MCF 10A (cell line): Measurements from ENCODE around the gene GRM3. TPM values are rescaled to one million over a fixed set of nuclear protein-coding genes. Genes with fewer than 3 reads are reported as not detected.

Source experiments
- BruUV-seq: library from RNA; stranded (reverse); fragments of 400-500 nt; replicated peaks from 2 replicates; lab custom pipeline; 2021; lab: Mats Ljungman, UMichigan
- CTCF ChIA-PET: fragments of 300-600 bp; sonication (Branson Sonifier 250); formaldehyde crosslinking; extraction: SDS; loops from one replicate; lab custom pipeline; 2021; ENCODE audit warnings: antibody characterized with exemption, inconsistent platforms; lab: Yijun Ruan, JAX
- POLR2A ChIA-PET: fragments of 300-600, 350-650 bp; sonication (Branson Sonifier 250); formaldehyde crosslinking; extraction: SDS; loops from one replicate; lab custom pipeline; 2020; ENCODE audit warnings: antibody characterized with exemption, inconsistent platforms; lab: Yijun Ruan, JAX
- DNase-seq: peaks from one replicate; pipeline ENCODE4 v3.0.0-alpha.2; 2018; ENCODE audit not compliant: unreplicated experiment
- H3K27ac Mint-ChIP-seq: one replicate; pipeline ENCODE4 v1.8.0; 2022; ENCODE audit warnings: mild to moderate bottlenecking, low read depth, mixed read lengths; ENCODE audit not compliant: unreplicated experiment
- H3K27me3 Mint-ChIP-seq: one replicate; pipeline ENCODE4 v1.8.0; 2022; ENCODE audit warnings: mixed read lengths; ENCODE audit not compliant: insufficient read depth, unreplicated experiment
- H3K36me3 Mint-ChIP-seq: one replicate; pipeline ENCODE4 v1.8.0; 2022; ENCODE audit warnings: mild to moderate bottlenecking, moderate library complexity, mixed read lengths; ENCODE audit not compliant: insufficient read depth, unreplicated experiment
- H3K4me1 Mint-ChIP-seq: one replicate; pipeline ENCODE4 v1.8.0; 2022; ENCODE audit warnings: mixed read lengths; ENCODE audit not compliant: insufficient read depth, unreplicated experiment
- H3K4me3 Mint-ChIP-seq: one replicate; pipeline ENCODE4 v1.8.0; 2022; ENCODE audit warnings: mild to moderate bottlenecking, moderate library complexity, mixed read lengths; ENCODE audit not compliant: unreplicated experiment
- H3K9me3 Mint-ChIP-seq: one replicate; pipeline ENCODE4 v1.8.0; 2022; ENCODE audit warnings: mixed read lengths; ENCODE audit not compliant: unreplicated experiment
- CTCF ChIP-seq: fragments of 200-600 bp; IDR thresholded peaks from one replicate; pipeline ENCODE4 v1.8.0; 2022; ENCODE audit warnings: antibody characterized with exemption, mild to moderate bottlenecking; ENCODE audit not compliant: unreplicated experiment
- intact Hi-C: fragments of 100-400 bp; cut with micrococcal nuclease; formaldehyde crosslinking; loops from 2 replicates; pipeline ENCODE4 v1.14.1; 2022
- total RNA-seq: library from RNA; stranded (reverse); gene quantifications from 2 replicates; pipeline ENCODE4 v1.2.3, GENCODE V29; 2022

Gene GRM3
- total RNA-seq, 1 experiment from 2014 or later, result not detected

- intact Hi-C loops, result no loop called here
Measured at GRCh38 chr7:86846494-86847190, 202.9 kb downstream of the GRM3 start.

GRCh38 chr7:86848226-86848625 is 204.5 kb downstream of the GRM3 start:
- BruUV-seq, result no TSS peak
- no peak for DNase-seq
- H3K36me3 Mint-ChIP-seq, result no peaks in the 10 kb centered on the region
- no peak overlapping the region for H3K27ac Mint-ChIP-seq
- no peak overlapping the region for H3K4me3 Mint-ChIP-seq
- intact Hi-C loops, result no loop called here
- ChIA-PET POLR2A (no interaction called here), CTCF (no interaction called here)
- H3K27me3 Mint-ChIP-seq, result no peaks in the 10 kb centered on the region
- no peak for TF ChIP-seq CTCF
- H3K4me1 Mint-ChIP-seq, result no peaks in the 10 kb centered on the region
- H3K9me3 Mint-ChIP-seq, result no peaks in the 10 kb centered on the region

More at GRCh38 chr7:86846494-86847190, 202.9 kb downstream of the GRM3 start:
- no peaks in the 10 kb centered on the region for H3K27me3 Mint-ChIP-seq
- no peaks in the 10 kb centered on the region for H3K36me3 Mint-ChIP-seq
- TF ChIP-seq CTCF, result no peak
- no peak for DNase-seq
- no peak overlapping the region for H3K4me3 Mint-ChIP-seq
- no TSS peak for BruUV-seq
- H3K27ac Mint-ChIP-seq, result no peak overlapping the region
- no peaks in the 10 kb centered on the region for H3K4me1 Mint-ChIP-seq
- ChIA-PET CTCF (no interaction called here), POLR2A (no interaction called here)
- no peaks in the 10 kb centered on the region for H3K9me3 Mint-ChIP-seq

- H3K36me3 Mint-ChIP-seq, result no peaks in the 10 kb centered on the region
- no peak for DNase-seq
- no peak overlapping the region for H3K4me3 Mint-ChIP-seq
- H3K27me3 Mint-ChIP-seq, result no peaks in the 10 kb centered on the region
- TF ChIP-seq CTCF, result no peak
- POLR2A ChIA-PET, result no interaction called here
- H3K4me1 Mint-ChIP-seq, result no peaks in the 10 kb centered on the region
- CTCF ChIA-PET, result interaction anchor here (0.7 kb wide), 1 partner anchor 37 kb away, joined by 3 read pairs; no protein-coding TSS in a partner anchor
- no TSS peak for BruUV-seq
- H3K27ac Mint-ChIP-seq, result no peak overlapping the region
- intact Hi-C loops, result no loop called here
- no peaks in the 10 kb centered on the region for H3K9me3 Mint-ChIP-seq
Measured at GRCh38 chr7:86851566-86851965, 207.9 kb downstream of the GRM3 start.

DNA sequence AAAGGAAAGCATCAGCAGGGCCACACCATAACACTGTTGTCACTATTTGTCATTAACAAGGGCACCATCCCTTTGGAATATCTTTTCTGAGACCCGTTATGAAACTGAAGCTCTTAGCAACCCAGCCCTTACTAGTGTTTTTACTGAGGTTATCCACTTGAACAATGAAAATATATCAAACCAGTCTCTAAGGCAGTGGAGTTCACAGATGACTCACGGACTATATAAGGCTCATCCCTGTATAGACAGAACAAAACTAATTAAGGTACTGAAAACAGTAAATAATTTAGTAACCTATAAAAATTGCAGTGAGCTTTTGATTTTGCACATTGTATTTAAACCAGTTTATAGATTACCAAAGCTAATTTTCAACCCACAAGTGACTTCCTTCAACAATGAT is 219.7 kb downstream of the GRM3 start:
- H3K4me3 Mint-ChIP-seq, result no peak overlapping the region
- TF ChIP-seq CTCF, result no peak
- intact Hi-C loops, result no loop called here
- H3K4me1 Mint-ChIP-seq, result no peaks in the 10 kb centered on the region
- peaks cover 6% of the 10 kb centered on the region for H3K36me3 Mint-ChIP-seq
- no peaks in the 10 kb centered on the region for H3K9me3 Mint-ChIP-seq
- BruUV-seq, result no TSS peak
- POLR2A ChIA-PET, result no interaction called here
- CTCF ChIA-PET, result no interaction called here
- no peak overlapping the region for H3K27ac Mint-ChIP-seq
- DNase-seq, result no peak
- no peaks in the 10 kb centered on the region for H3K27me3 Mint-ChIP-seq
